Measurements from ENCODE around the gene HMGB3. TPM values are rescaled to one million over a fixed set of nuclear protein-coding genes. Genes with fewer than 3 reads are reported as not detected.

The HMGB3 gene
- total RNA-seq, 1 donor from 2014 or later = 1.7 TPM

GRCh38 chrX:150975655-150976390 lies 7.3 kb upstream of the HMGB3 start:
- H3K27ac ChIP-seq = no peak overlapping the region
- no peak overlapping the region for H3K4me3 ChIP-seq
- H3K9me3 ChIP-seq = no peaks in the 10 kb centered on the region
- no peaks in the 10 kb centered on the region for H3K4me1 ChIP-seq
- intact Hi-C loops (cut with DNase I) = no loop called here
- no peaks in the 10 kb centered on the region for H3K27me3 ChIP-seq
- no peaks in the 10 kb centered on the region for H3K36me3 ChIP-seq
- TF ChIP-seq CTCF (IDR thresholded peaks at IDR 0.05) = no peak
- no peak for TF ChIP-seq POLR2AphosphoS5 (IDR thresholded peaks at IDR 0.05; ENCODE audit: insufficient read depth in 1 of 2, low read depth in 1 of 2)
- no peak for TF ChIP-seq POLR2A (IDR thresholded peaks at IDR 0.05)
- DNase-seq (ENCODE audit: extremely low spot score in 2 of 2) = no peak

GRCh38 chrX:150977411-150978162 lies 5.5 kb upstream of the HMGB3 start:
- Histone ChIP-seq H3K36me3 (no peaks in the 10 kb centered on the region), H3K4me1 (no peaks in the 10 kb centered on the region), H3K4me3 (no peak overlapping the region), H3K27me3 (no peaks in the 10 kb centered on the region), H3K27ac (no peak overlapping the region), H3K9me3 (no peaks in the 10 kb centered on the region)
- TF ChIP-seq POLR2A (IDR thresholded peaks at IDR 0.05) (no peak), POLR2AphosphoS5 (IDR thresholded peaks at IDR 0.05; ENCODE audit: insufficient read depth in 1 of 2, low read depth in 1 of 2) (no peak)
- intact Hi-C loops (cut with DNase I) = no loop called here
- no peak for DNase-seq (ENCODE audit: extremely low spot score in 2 of 2)

GRCh38 chrX:150980186-150980585 lies 2.9 kb upstream of the HMGB3 start:
- intact Hi-C loops (cut with DNase I) = no loop called here
- Histone ChIP-seq H3K36me3 (no peaks in the 10 kb centered on the region), H3K4me3 (no peak overlapping the region), H3K27ac (no peak overlapping the region), H3K9me3 (no peaks in the 10 kb centered on the region), H3K27me3 (no peaks in the 10 kb centered on the region), H3K4me1 (no peaks in the 10 kb centered on the region)
- no peak for DNase-seq (ENCODE audit: extremely low spot score in 2 of 2)
- no peak for TF ChIP-seq POLR2AphosphoS5 (IDR thresholded peaks at IDR 0.05; ENCODE audit: insufficient read depth in 1 of 2, low read depth in 1 of 2)
- no peak for TF ChIP-seq POLR2A (IDR thresholded peaks at IDR 0.05)
- no peak for TF ChIP-seq CTCF (IDR thresholded peaks at IDR 0.05)

GRCh38 chrX:150980711-150981110 lies 2.4 kb upstream of the HMGB3 start:
- no peak for DNase-seq (ENCODE audit: extremely low spot score in 2 of 2)
- TF ChIP-seq POLR2A (IDR thresholded peaks at IDR 0.05) (no peak), POLR2AphosphoS5 (IDR thresholded peaks at IDR 0.05; ENCODE audit: insufficient read depth in 1 of 2, low read depth in 1 of 2) (no peak), CTCF (IDR thresholded peaks at IDR 0.05) (no peak)

GRCh38 chrX:150982235-150982787 lies 824 bp upstream of the HMGB3 start:
- TF ChIP-seq CTCF (IDR thresholded peaks at IDR 0.05) = no peak
- TF ChIP-seq POLR2AphosphoS5 (IDR thresholded peaks at IDR 0.05; ENCODE audit: insufficient read depth in 1 of 2, low read depth in 1 of 2) = no peak
- no peak for TF ChIP-seq POLR2A (IDR thresholded peaks at IDR 0.05)
- H3K4me1 ChIP-seq = no peaks in the 10 kb centered on the region
- no peak for DNase-seq (ENCODE audit: extremely low spot score in 2 of 2)
- no peak overlapping the region for H3K27ac ChIP-seq
- H3K9me3 ChIP-seq = no peaks in the 10 kb centered on the region
- H3K36me3 ChIP-seq = no peaks in the 10 kb centered on the region
- peak overlapping the region; percentile 46 to 53 for H3K4me3 ChIP-seq
- no peaks in the 10 kb centered on the region for H3K27me3 ChIP-seq
- intact Hi-C loops (cut with DNase I) = no loop called here

More at GRCh38 chrX:150980711-150981110, 2.4 kb upstream of the HMGB3 start:
- H3K9me3 ChIP-seq = no peaks in the 10 kb centered on the region
- H3K27ac ChIP-seq = no peak overlapping the region
- H3K4me1 ChIP-seq = no peaks in the 10 kb centered on the region
- H3K4me3 ChIP-seq = no peak overlapping the region
- no peaks in the 10 kb centered on the region for H3K27me3 ChIP-seq
- no peaks in the 10 kb centered on the region for H3K36me3 ChIP-seq
- intact Hi-C loops (cut with DNase I) = no loop called here

Measured in vagina (tissue), 2 donors.